HEK293 (cell line): ENCODE results near the gene VCL.

Experiments used
- KLF8 ChIP-seq: fragments of 450-650 bp; formaldehyde crosslinking; IDR thresholded peaks from 2 replicates; pipeline ENCODE4 v1.5.1; 2016; ENCODE audit warnings: missing biosample characterization, missing genetic modification characterization
- PRDM10 ChIP-seq: fragments of 450-650 bp; formaldehyde crosslinking; IDR thresholded peaks from 2 replicates; pipeline ENCODE4 v1.5.1; 2016; ENCODE audit warnings: missing biosample characterization, missing genetic modification characterization
- PRDM6 ChIP-seq: fragments of 450-650 bp; formaldehyde crosslinking; IDR thresholded peaks from 2 replicates; pipeline ENCODE4 v1.5.1; 2017; ENCODE audit warnings: missing biosample characterization, missing genetic modification characterization
- ZBTB21 ChIP-seq: fragments of 450-650 bp; formaldehyde crosslinking; IDR thresholded peaks from 2 replicates; pipeline ENCODE4 v1.5.1; 2017; ENCODE audit warnings: missing biosample characterization, missing genetic modification characterization
- ZNF10 ChIP-seq: fragments of 450-650 bp; formaldehyde crosslinking; IDR thresholded peaks from 2 replicates; pipeline ENCODE4 v1.5.1; 2017; ENCODE audit warnings: missing biosample characterization, missing genetic modification characterization
- ZNF140 ChIP-seq: fragments of 450-650 bp; formaldehyde crosslinking; IDR thresholded peaks from 2 replicates; pipeline ENCODE4 v1.5.1; 2016; ENCODE audit warnings: missing biosample characterization, missing genetic modification characterization
- ZNF155 ChIP-seq: fragments of 450-650 bp; formaldehyde crosslinking; IDR thresholded peaks from 2 replicates; pipeline ENCODE4 v1.5.1; 2016; ENCODE audit warnings: missing biosample characterization, missing genetic modification characterization
- ZNF324 ChIP-seq: fragments of 450-650 bp; formaldehyde crosslinking; IDR thresholded peaks from 2 replicates; pipeline ENCODE4 v1.5.1; 2016; ENCODE audit warnings: missing biosample characterization, missing genetic modification characterization
- ZNF354C ChIP-seq: fragments of 450-650 bp; formaldehyde crosslinking; IDR thresholded peaks from 2 replicates; pipeline ENCODE4 v1.5.1; 2016; ENCODE audit warnings: missing biosample characterization, missing genetic modification characterization, low read depth, borderline replicate concordance
- ZNF362 ChIP-seq: fragments of 450-650 bp; formaldehyde crosslinking; IDR thresholded peaks from 2 replicates; pipeline ENCODE4 v1.5.1; 2016; ENCODE audit warnings: missing biosample characterization, missing genetic modification characterization
- ZNF366 ChIP-seq: fragments of 450-650 bp; formaldehyde crosslinking; conservative IDR thresholded peaks from 2 replicates; pipeline ENCODE4 v1.5.1; 2016; ENCODE audit warnings: missing biosample characterization, missing genetic modification characterization
- ZNF600 ChIP-seq: fragments of 450-650 bp; formaldehyde crosslinking; IDR thresholded peaks from 2 replicates; pipeline ENCODE4 v1.5.1; 2016; ENCODE audit warnings: missing biosample characterization, missing genetic modification characterization
- ZNF664 ChIP-seq: fragments of 450-650 bp; formaldehyde crosslinking; IDR thresholded peaks from 2 replicates; pipeline ENCODE4 v1.5.1; 2016; ENCODE audit warnings: missing biosample characterization, missing genetic modification characterization
- ZNF707 ChIP-seq: fragments of 450-650 bp; formaldehyde crosslinking; IDR thresholded peaks from 2 replicates; pipeline ENCODE4 v1.5.1; 2016; ENCODE audit warnings: missing biosample characterization, missing genetic modification characterization
- ZNF843 ChIP-seq: fragments of 450-650 bp; formaldehyde crosslinking; IDR thresholded peaks from 2 replicates; pipeline ENCODE4 v1.5.1; 2016; ENCODE audit warnings: missing biosample characterization, missing genetic modification characterization
- TF ChIP-seq, protein P1 (sequence below): fragments of 450-650 bp; formaldehyde crosslinking; IDR thresholded peaks from 2 replicates; pipeline ENCODE4 v1.5.1; 2016; ENCODE audit warnings: missing biosample characterization, missing genetic modification characterization
- TF ChIP-seq, protein P2 (sequence below): fragments of 450-650 bp; formaldehyde crosslinking; IDR thresholded peaks from 2 replicates; pipeline ENCODE4 v1.5.1; 2016; ENCODE audit warnings: missing biosample characterization, missing genetic modification characterization, low read depth
- TF ChIP-seq, protein P3 (sequence below): fragments of 450-650 bp; formaldehyde crosslinking; IDR thresholded peaks from 2 replicates; pipeline ENCODE4 v1.5.1; 2017; ENCODE audit warnings: missing biosample characterization, mild to moderate bottlenecking, missing genetic modification characterization, moderate library complexity

VCL gene

DNA sequence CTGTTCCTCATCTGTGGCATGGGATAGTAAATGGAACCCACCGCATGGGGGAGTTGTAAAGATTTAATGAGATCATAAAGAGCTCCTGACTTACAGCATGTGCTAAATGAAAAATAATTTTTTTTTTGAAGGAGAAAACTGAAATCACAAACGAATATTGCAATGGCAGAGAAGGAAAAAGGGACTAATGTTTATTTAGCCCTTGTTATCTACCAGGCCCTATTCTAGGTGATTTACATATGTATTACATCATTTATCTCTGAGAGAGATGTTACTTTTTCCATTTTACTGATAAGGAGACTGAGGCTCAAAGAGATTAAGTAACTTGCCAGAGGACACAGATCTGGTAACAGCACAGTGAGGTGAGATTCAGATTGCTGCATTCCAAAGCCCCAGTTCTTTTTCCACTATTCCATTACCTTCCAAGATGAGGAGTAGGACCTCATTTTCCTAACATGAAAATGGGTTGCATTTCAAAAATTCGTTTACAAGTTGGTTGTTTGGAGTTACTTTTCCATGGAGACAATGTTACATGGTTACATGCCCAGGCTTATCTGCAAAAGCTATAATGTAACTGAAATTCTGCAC lies 28.6 kb downstream of the VCL start (continued):
- TF ChIP-seq ZNF354C (no peak), KLF8 (tag by site-specific recombination) (peak; percentile 33; the same call in 1 of the 2 replicates), PRDM10 (tag by site-specific recombination) (peak; percentile 45; the same call in 1 of the 2 replicates), ZNF366 (peak; percentile 31; the same call in 1 of the 2 replicates), ZNF140 (tag by site-specific recombination) (no peak), ZNF707 (tag by site-specific recombination) (no peak), ZBTB21 (no peak), ZNF664 (tag by site-specific recombination) (peak; percentile 83), ZNF843 (tag by site-specific recombination) (peak; percentile 25; the same call in 1 of the 2 replicates), ZNF324 (tag by site-specific recombination) (0 out of 2 replicates have a peak, but pooled peaks have one; percentile 31), PRDM6 (tag by site-specific recombination) (peak; percentile 95), ZNF10 (0 out of 2 replicates have a peak, but pooled peaks have one; percentile 7), ZNF600 (tag by site-specific recombination) (peak; percentile 35; the same call in 1 of the 2 replicates), ZNF155 (tag by site-specific recombination) (no peak), ZNF362 (tag by site-specific recombination) (0 out of 2 replicates have a peak, but pooled peaks have one; percentile 13)
- TF ChIP-seq, protein P1, sequence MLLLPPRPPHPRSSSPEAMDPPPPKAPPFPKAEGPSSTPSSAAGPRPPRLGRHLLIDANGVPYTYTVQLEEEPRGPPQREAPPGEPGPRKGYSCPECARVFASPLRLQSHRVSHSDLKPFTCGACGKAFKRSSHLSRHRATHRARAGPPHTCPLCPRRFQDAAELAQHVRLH, result peak; percentile 40; the same call in 1 of the 2 replicates
- TF ChIP-seq, protein P2, sequence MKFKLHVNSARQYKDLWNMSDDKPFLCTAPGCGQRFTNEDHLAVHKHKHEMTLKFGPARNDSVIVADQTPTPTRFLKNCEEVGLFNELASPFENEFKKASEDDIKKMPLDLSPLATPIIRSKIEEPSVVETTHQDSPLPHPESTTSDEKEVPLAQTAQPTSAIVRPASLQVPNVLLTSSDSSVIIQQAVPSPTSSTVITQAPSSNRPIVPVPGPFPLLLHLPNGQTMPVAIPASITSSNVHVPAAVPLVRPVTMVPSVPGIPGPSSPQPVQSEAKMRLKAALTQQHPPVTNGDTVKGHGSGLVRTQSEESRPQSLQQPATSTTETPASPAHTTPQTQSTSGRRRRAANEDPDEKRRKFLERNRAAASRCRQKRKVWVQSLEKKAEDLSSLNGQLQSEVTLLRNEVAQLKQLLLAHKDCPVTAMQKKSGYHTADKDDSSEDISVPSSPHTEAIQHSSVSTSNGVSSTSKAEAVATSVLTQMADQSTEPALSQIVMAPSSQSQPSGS (tag by site-specific recombination), result peak; percentile 80
- TF ChIP-seq, protein P3, sequence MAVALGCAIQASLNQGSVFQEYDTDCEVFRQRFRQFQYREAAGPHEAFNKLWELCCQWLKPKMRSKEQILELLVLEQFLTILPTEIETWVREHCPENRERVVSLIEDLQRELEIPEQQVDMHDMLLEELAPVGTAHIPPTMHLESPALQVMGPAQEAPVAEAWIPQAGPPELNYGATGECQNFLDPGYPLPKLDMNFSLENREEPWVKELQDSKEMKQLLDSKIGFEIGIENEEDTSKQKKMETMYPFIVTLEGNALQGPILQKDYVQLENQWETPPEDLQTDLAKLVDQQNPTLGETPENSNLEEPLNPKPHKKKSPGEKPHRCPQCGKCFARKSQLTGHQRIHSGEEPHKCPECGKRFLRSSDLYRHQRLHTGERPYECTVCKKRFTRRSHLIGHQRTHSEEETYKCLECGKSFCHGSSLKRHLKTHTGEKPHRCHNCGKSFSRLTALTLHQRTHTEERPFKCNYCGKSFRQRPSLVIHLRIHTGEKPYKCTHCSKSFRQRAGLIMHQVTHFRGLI (tag by site-specific recombination), result no peak
